ENCODE data around the gene KIAA1217.

KIAA1217 gene

DNA sequence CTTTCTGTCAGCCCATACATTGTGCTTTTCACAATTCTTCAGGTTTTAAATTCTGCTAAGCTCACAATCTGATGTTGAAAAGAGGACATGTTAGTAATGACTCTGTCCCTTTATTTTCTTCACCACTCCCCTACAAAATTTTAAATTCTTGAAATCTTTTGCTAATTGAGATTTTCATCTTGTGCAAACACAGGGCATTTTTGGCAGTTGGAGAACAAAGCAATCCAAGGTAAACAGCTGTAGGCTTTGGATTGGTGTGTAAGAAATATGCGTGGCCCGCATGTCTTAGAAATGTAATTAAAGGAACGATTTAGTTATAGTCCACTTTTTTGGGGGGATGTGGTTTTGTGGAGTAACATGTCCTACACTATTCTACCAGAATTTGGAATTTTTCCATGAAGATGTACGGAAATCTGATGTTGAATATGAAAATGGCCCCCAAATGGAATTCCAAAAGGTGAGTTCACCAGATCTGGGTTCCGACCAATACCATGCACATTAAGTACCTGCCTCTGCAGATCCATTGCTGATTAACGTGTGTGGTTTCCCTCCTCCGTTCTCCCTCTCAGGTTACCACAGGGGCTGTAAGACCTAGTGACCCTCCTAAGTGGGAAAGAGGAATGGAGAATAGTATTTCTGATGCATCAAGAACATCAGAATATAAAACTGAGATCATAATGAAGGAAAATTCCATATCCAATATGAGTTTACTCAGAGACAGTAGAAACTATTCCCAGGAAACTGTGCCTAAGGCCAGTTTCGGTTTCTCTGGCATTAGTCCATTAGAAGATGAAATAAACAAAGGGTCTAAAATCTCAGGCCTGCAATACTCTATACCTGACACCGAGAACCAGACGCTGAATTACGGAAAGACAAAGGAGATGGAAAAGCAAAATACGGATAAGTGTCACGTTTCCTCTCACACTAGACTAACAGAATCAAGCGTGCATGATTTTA is 333.7 kb downstream of the KIAA1217 start:
- H2AFZ ChIP-seq (ENCODE audit: low read depth), result no peak overlapping the region
- H4K20me1 ChIP-seq (ENCODE audit: insufficient read depth), result no peaks in the 10 kb centered on the region
- no peak overlapping the region for H3K4me2 ChIP-seq
- no peaks in the 10 kb centered on the region for H3K79me2 ChIP-seq (ENCODE audit: insufficient read depth, low read depth)
- H3K4me3 ChIP-seq (IDR thresholded peaks at IDR 0.05; ENCODE audit: insufficient read depth, low read depth, low read length), result no peak overlapping the region
- TF ChIP-seq, protein P1, sequence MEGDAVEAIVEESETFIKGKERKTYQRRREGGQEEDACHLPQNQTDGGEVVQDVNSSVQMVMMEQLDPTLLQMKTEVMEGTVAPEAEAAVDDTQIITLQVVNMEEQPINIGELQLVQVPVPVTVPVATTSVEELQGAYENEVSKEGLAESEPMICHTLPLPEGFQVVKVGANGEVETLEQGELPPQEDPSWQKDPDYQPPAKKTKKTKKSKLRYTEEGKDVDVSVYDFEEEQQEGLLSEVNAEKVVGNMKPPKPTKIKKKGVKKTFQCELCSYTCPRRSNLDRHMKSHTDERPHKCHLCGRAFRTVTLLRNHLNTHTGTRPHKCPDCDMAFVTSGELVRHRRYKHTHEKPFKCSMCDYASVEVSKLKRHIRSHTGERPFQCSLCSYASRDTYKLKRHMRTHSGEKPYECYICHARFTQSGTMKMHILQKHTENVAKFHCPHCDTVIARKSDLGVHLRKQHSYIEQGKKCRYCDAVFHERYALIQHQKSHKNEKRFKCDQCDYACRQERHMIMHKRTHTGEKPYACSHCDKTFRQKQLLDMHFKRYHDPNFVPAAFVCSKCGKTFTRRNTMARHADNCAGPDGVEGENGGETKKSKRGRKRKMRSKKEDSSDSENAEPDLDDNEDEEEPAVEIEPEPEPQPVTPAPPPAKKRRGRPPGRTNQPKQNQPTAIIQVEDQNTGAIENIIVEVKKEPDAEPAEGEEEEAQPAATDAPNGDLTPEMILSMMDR (conservative IDR thresholded peaks at IDR 0.05; ENCODE audit: low read depth, low read length), result no peak
- H3K27ac ChIP-seq, result no peak overlapping the region
- H3K4me1 ChIP-seq (ENCODE audit: low read depth, poor library complexity, severe bottlenecking), result no peaks in the 10 kb centered on the region
- H3K36me3 ChIP-seq (ENCODE audit: insufficient read depth), result no peaks in the 10 kb centered on the region
- no peaks in the 10 kb centered on the region for H3K27me3 ChIP-seq (ENCODE audit: insufficient read depth, low read depth)
- H3K9ac ChIP-seq, result no peak overlapping the region

DNA sequence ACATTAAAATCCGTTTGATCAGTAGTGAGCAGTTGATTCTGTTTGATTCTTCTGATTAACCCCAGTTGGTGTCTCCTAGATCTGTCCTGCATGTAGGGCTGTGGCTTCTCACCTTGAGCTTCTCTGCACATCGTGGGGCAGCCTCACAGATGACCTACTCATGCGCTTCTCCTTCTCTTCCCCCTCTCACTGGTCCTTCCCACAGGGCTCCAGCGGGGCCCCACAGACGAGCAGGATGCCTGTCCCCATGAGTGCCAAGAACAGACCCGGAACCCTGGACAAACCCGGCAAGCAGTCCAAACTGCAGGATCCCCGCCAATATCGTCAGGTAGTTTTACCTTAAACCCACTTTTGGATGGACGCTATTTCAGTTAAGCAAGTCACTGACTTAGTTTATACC is 335.8 kb downstream of the KIAA1217 start:
- Histone ChIP-seq H3K27me3 (ENCODE audit: insufficient read depth, low read depth) (no peaks in the 10 kb centered on the region), H3K4me3 (IDR thresholded peaks at IDR 0.05; ENCODE audit: insufficient read depth, low read depth, low read length) (no peak overlapping the region), H3K9ac (no peak overlapping the region), H3K27ac (no peak overlapping the region), H3K4me2 (no peak overlapping the region), H2AFZ (ENCODE audit: low read depth) (no peak overlapping the region), H3K4me1 (ENCODE audit: low read depth, poor library complexity, severe bottlenecking) (no peaks in the 10 kb centered on the region), H3K79me2 (ENCODE audit: insufficient read depth, low read depth) (no peaks in the 10 kb centered on the region), H3K36me3 (ENCODE audit: insufficient read depth) (no peaks in the 10 kb centered on the region), H4K20me1 (ENCODE audit: insufficient read depth) (no peaks in the 10 kb centered on the region)
- TF ChIP-seq, protein P1 (conservative IDR thresholded peaks at IDR 0.05; ENCODE audit: low read depth, low read length), result no peak

DNA sequence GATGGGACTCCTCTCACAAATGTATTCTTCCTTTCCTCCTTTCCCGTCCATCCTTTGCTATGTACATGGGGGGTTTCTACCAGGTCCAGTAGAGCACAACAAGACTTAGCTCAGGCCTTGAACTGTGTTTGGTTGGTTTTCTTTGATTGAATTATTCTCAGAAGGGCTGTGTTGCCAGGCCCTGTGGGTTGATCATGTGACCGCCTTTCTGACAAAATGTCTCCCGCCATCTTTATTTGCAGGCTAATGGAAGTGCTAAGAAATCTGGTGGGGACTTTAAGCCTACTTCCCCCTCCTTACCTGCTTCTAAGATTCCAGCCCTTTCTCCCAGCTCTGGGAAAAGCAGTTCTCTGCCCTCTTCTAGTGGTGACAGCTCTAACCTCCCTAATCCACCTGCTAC is 336.6 kb downstream of the KIAA1217 start:
- Histone ChIP-seq H3K27me3 (ENCODE audit: insufficient read depth, low read depth) (no peaks in the 10 kb centered on the region), H3K27ac (no peak overlapping the region), H3K79me2 (ENCODE audit: insufficient read depth, low read depth) (no peaks in the 10 kb centered on the region), H3K4me3 (IDR thresholded peaks at IDR 0.05; ENCODE audit: insufficient read depth, low read depth, low read length) (no peak overlapping the region), H3K4me1 (ENCODE audit: low read depth, poor library complexity, severe bottlenecking) (no peaks in the 10 kb centered on the region), H4K20me1 (ENCODE audit: insufficient read depth) (no peaks in the 10 kb centered on the region), H2AFZ (ENCODE audit: low read depth) (no peak overlapping the region), H3K36me3 (ENCODE audit: insufficient read depth) (no peaks in the 10 kb centered on the region), H3K9ac (no peak overlapping the region), H3K4me2 (no peak overlapping the region)
- TF ChIP-seq, protein P1 (conservative IDR thresholded peaks at IDR 0.05; ENCODE audit: low read depth, low read length), result no peak

- Histone ChIP-seq H3K36me3 (ENCODE audit: insufficient read depth) (no peaks in the 10 kb centered on the region), H3K4me2 (no peak overlapping the region), H3K4me3 (IDR thresholded peaks at IDR 0.05; ENCODE audit: insufficient read depth, low read depth, low read length) (no peak overlapping the region), H3K9ac (no peak overlapping the region), H2AFZ (ENCODE audit: low read depth) (no peak overlapping the region), H3K4me1 (ENCODE audit: low read depth, poor library complexity, severe bottlenecking) (no peaks in the 10 kb centered on the region), H3K27ac (no peak overlapping the region), H4K20me1 (ENCODE audit: insufficient read depth) (no peaks in the 10 kb centered on the region), H3K27me3 (ENCODE audit: insufficient read depth, low read depth) (no peaks in the 10 kb centered on the region), H3K79me2 (ENCODE audit: insufficient read depth, low read depth) (no peaks in the 10 kb centered on the region)
- TF ChIP-seq, protein P1 (conservative IDR thresholded peaks at IDR 0.05; ENCODE audit: low read depth, low read length), result no peak
These were observed 341.7 kb downstream of the KIAA1217 start for GRCh38 chr10:24550680-24551079.

All from KMS-11 (cell line).